IMR-90 (cell line): Measurements from ENCODE around the gene HOMEZ. TPM values are rescaled to one million over a fixed set of nuclear protein-coding genes. Genes with fewer than 3 reads are reported as not detected.

ENCODE experiments used
- ATAC-seq: fragments of 200-7000 bp; cut with Tn5 transposase; 2 replicates; pipeline ENCODE4 v1.9.1; 2020; ENCODE audit warnings: low read depth, mild to moderate bottlenecking, moderate library complexity
- BruUV-seq: library from RNA; stranded (reverse); fragments of 400-500 nt; replicated peaks from 2 replicates; lab custom pipeline; 2021; lab: Mats Ljungman, UMichigan
- CTCF ChIA-PET: fragments of 300-600 bp; formaldehyde crosslinking; extraction: SDS; loops from one replicate; lab custom pipeline; 2021; ENCODE audit warnings: antibody characterized with exemption; lab: Yijun Ruan, JAX
- POLR2A ChIA-PET: fragments of 300-600 bp; sonication (Branson Sonifier 250); formaldehyde crosslinking; loops from one replicate; lab custom pipeline; 2022; ENCODE audit warnings: antibody characterized with exemption; ENCODE audit not compliant: unreplicated experiment; lab: Charles Lee
- DNase-seq: peaks from one replicate; pipeline ENCODE4 v3.0.0; 2013
- H2AFZ ChIP-seq: replicated peaks from 2 replicates; pipeline ENCODE3; 2013; ENCODE audit warnings: low read length, mild to moderate bottlenecking; ENCODE audit not compliant: poor library complexity
- H2AK5ac ChIP-seq: 2 replicates; pipeline ENCODE4 v1.6.1; 2013; ENCODE audit warnings: low read depth, low read length, inconsistent platforms
- H2AK9ac ChIP-seq: replicated peaks from 2 replicates; pipeline ENCODE3; 2013; ENCODE audit warnings: mild to moderate bottlenecking, low read depth, low read length, moderate library complexity; ENCODE audit not compliant: poor library complexity
- H2BK120ac ChIP-seq: 2 replicates; pipeline ENCODE4 v1.6.1; 2013; ENCODE audit warnings: low read depth, low read length, inconsistent platforms
- H2BK15ac ChIP-seq: 3 replicates; pipeline ENCODE4 v1.6.1; 2013; ENCODE audit warnings: low read depth, low read length, inconsistent platforms
- H2BK20ac ChIP-seq: 2 replicates; pipeline ENCODE4 v1.6.1; 2013; ENCODE audit warnings: low read depth, mild to moderate bottlenecking, inconsistent platforms, low read length, moderate library complexity
- H2BK5ac ChIP-seq: 2 replicates; pipeline ENCODE4 v1.6.1; 2013; ENCODE audit warnings: mild to moderate bottlenecking, low read depth, low read length, inconsistent platforms; ENCODE audit not compliant: poor library complexity, severe bottlenecking
- H3K14ac ChIP-seq: replicated peaks from 2 replicates; pipeline ENCODE4 v1.6.1; 2013; ENCODE audit warnings: low read depth, low read length, inconsistent platforms
- H3K18ac ChIP-seq: 2 replicates; pipeline ENCODE4 v1.6.1; 2013; ENCODE audit warnings: low read depth, low read length, control low read depth
- H3K23ac ChIP-seq: 2 replicates; pipeline ENCODE4 v1.6.1; 2013; ENCODE audit warnings: low read depth, low read length, inconsistent platforms
- H3K27ac ChIP-seq: 2 replicates; pipeline ENCODE4 v1.5.1; 2013; ENCODE audit warnings: mild to moderate bottlenecking, control low read depth, low read length; ENCODE audit not compliant: insufficient read depth
- H3K27me3 ChIP-seq: 2 replicates; pipeline ENCODE4 v1.6.1; 2013; ENCODE audit warnings: low read length; ENCODE audit not compliant: control insufficient read depth, insufficient read depth
- H3K36me3 ChIP-seq: 2 replicates; pipeline ENCODE4 v1.6.1; 2013; ENCODE audit warnings: low read length, mixed read lengths; ENCODE audit not compliant: control insufficient read depth, insufficient read depth
- H3K4ac ChIP-seq: 2 replicates; pipeline ENCODE4 v1.6.1; 2013; ENCODE audit warnings: low read depth, low read length, inconsistent platforms
- H3K4me1 ChIP-seq: 2 replicates; pipeline ENCODE4 v1.6.1; 2013; ENCODE audit warnings: low read length, mixed read lengths; ENCODE audit not compliant: control insufficient read depth, insufficient read depth
- H3K4me2 ChIP-seq: 2 replicates; pipeline ENCODE4 v1.6.1; 2013; ENCODE audit warnings: low read depth, mild to moderate bottlenecking, control low read depth, low read length, moderate library complexity
- H3K4me3 ChIP-seq: 2 replicates; pipeline ENCODE4 v1.5.1; 2013; ENCODE audit warnings: low read depth, mild to moderate bottlenecking, control low read depth, low read length, moderate library complexity; ENCODE audit not compliant: insufficient read depth
- H3K56ac ChIP-seq: 2 replicates; pipeline ENCODE4 v1.6.1; 2013; ENCODE audit warnings: low read length, inconsistent platforms; ENCODE audit not compliant: insufficient read depth; ENCODE audit errors: extremely low read depth
- H3K79me1 ChIP-seq, 2 experiments: 2 replicates each; pipeline ENCODE4 v1.6.1; 2013; ENCODE audit warnings: low read length in 2 of 2, inconsistent platforms in 1 of 2, low read depth in 1 of 2
- H3K9ac ChIP-seq: 2 replicates; pipeline ENCODE4 v1.6.1; 2013; ENCODE audit warnings: low read depth, low read length, control low read depth
- H3K9me1 ChIP-seq: 2 replicates; pipeline ENCODE4 v1.6.1; 2013; ENCODE audit warnings: low read length, inconsistent platforms; ENCODE audit not compliant: insufficient read depth
- H3K9me3 ChIP-seq: 2 replicates; pipeline ENCODE4 v1.6.1; 2013; ENCODE audit warnings: low read length; ENCODE audit not compliant: control insufficient read depth, insufficient read depth
- H4K20me1 ChIP-seq: 2 replicates; pipeline ENCODE4 v1.6.1; 2013; ENCODE audit warnings: low read length, inconsistent platforms; ENCODE audit not compliant: insufficient read depth
- H4K5ac ChIP-seq: 2 replicates; pipeline ENCODE4 v1.6.1; 2013; ENCODE audit warnings: mild to moderate bottlenecking, low read depth, low read length, control low read depth
- H4K8ac ChIP-seq, 2 experiments: 2 replicates each; pipeline ENCODE4 v1.6.1; 2013; ENCODE audit warnings: low read depth in 2 of 2, low read length in 2 of 2, control low read depth in 1 of 2, inconsistent platforms in 1 of 2
- H4K91ac ChIP-seq: 2 replicates; pipeline ENCODE4 v1.6.1; 2013; ENCODE audit warnings: low read depth, low read length, inconsistent platforms; ENCODE audit not compliant: insufficient read depth
- BHLHE40 ChIP-seq: fragments of 150-350 bp; IDR thresholded peaks from 2 replicates; pipeline ENCODE4 v1.6.1; 2016; ENCODE audit warnings: mild to moderate bottlenecking, low read depth, low read length
- CEBPB ChIP-seq: IDR thresholded peaks from 2 replicates; pipeline ENCODE4 v1.6.1; 2012; ENCODE audit warnings: low read depth, low read length, improper control_type of control experiment
- CHD1 ChIP-seq: IDR thresholded peaks from 2 replicates; pipeline ENCODE4 v1.6.1; 2012; ENCODE audit warnings: low read depth, low read length, improper control_type of control experiment
- FOS ChIP-seq: fragments of 150-350 bp; IDR thresholded peaks from 2 replicates; pipeline ENCODE4 v1.6.1; 2016; ENCODE audit warnings: low read depth, low read length
- MAFK ChIP-seq: IDR thresholded peaks from 2 replicates; pipeline ENCODE4 v1.6.1; 2012; ENCODE audit warnings: low read depth, low read length, improper control_type of control experiment
- MAZ ChIP-seq: IDR thresholded peaks from 2 replicates; pipeline ENCODE4 v1.6.1; 2012; ENCODE audit warnings: low read depth, mild to moderate bottlenecking, low read length, improper control_type of control experiment, moderate library complexity, borderline replicate concordance
- MXI1 ChIP-seq: IDR thresholded peaks from 2 replicates; pipeline ENCODE4 v1.6.1; 2012; ENCODE audit warnings: low read depth, mild to moderate bottlenecking, low read length, moderate library complexity, borderline replicate concordance
- NFE2L2 ChIP-seq: fragments of 150-350 bp; IDR thresholded peaks from 2 replicates; pipeline ENCODE4 v1.6.1; 2016; ENCODE audit warnings: low read depth, mild to moderate bottlenecking, low read length
- POLR2A ChIP-seq: IDR thresholded peaks from 2 replicates; pipeline ENCODE4 v1.6.1; 2012; ENCODE audit warnings: mild to moderate bottlenecking, low read depth, low read length
- RAD21 ChIP-seq: IDR thresholded peaks from 2 replicates; pipeline ENCODE4 v1.6.1; 2012; ENCODE audit warnings: low read length, improper control_type of control experiment
- RCOR1 ChIP-seq: IDR thresholded peaks from 2 replicates; pipeline ENCODE4 v1.6.1; 2012; ENCODE audit warnings: mild to moderate bottlenecking, low read length, improper control_type of control experiment; ENCODE audit not compliant: insufficient replicate concordance
- RFX5 ChIP-seq: IDR thresholded peaks from 2 replicates; pipeline ENCODE4 v1.8.0; 2012; ENCODE audit warnings: low read depth, mild to moderate bottlenecking, low read length, moderate library complexity
- SMC3 ChIP-seq: fragments of 150-350 bp; IDR thresholded peaks from 2 replicates; pipeline ENCODE4 v1.6.1; 2016; ENCODE audit warnings: low read depth, mild to moderate bottlenecking, antibody characterized with exemption, low read length, moderate library complexity
- WGBS, 2 experiments: methylation state at CpG; one replicate each; pipeline versions ENCODE4 v1.1.5 to v1.1.7; 2013; ENCODE audit warnings: missing lambda C conversion rate in 2 of 2; ENCODE audit not compliant: insufficient read length in 1 of 2; ENCODE audit errors: extremely low coverage in 2 of 2; 5-methylcytosine and 5-hydroxymethylcytosine counted together
- dilution Hi-C: fragments of 300-500 bp; cut with HindIII; formaldehyde crosslinking; loops from one replicate; pipeline ENCODE4 v1.14.3; 2018; ENCODE audit warnings: low sequenced_read_pairs; ENCODE audit not compliant: unreplicated experiment
- in situ Hi-C: fragments of 300-500 bp; cut with MboI; formaldehyde crosslinking; loops from 3 replicates; pipeline ENCODE4 v1.14.3; 2019; ENCODE audit warnings: low sequenced_read_pairs, inconsistent platforms, mixed read lengths
- intact Hi-C: fragments of 100-400 bp; cut with micrococcal nuclease; formaldehyde crosslinking; loops from 2 replicates; pipeline ENCODE4 v1.10.0; 2022
- polyA plus RNA-seq, 3 experiments: library from polyadenylated mRNA; depleted of rRNA; stranded (reverse); fragments of >200 nt; gene quantifications; 2 replicates each; pipeline ENCODE4 v1.2.3, GENCODE V29; 2012; ENCODE audit warnings: low replicate concordance in 1 of 3
- total RNA-seq: library from RNA; depleted of rRNA; stranded (reverse); fragments of >200 nt; gene quantifications from 2 replicates; pipeline ENCODE4 v1.2.3, GENCODE V29; 2012
- TF ChIP-seq, protein P1 (sequence below): fragments of 150-350 bp; IDR thresholded peaks from 2 replicates; pipeline ENCODE4 v1.6.1; 2017; ENCODE audit warnings: mild to moderate bottlenecking, antibody characterized with exemption, low read length, low read depth
- TF ChIP-seq, protein P2 (sequence below): conservative IDR thresholded peaks from 2 replicates; pipeline ENCODE4 v1.5.1; 2012; ENCODE audit warnings: mild to moderate bottlenecking, low read depth, low read length, improper control_type of control experiment
- TF ChIP-seq, protein P3 (sequence below): fragments of 150-350 bp; IDR thresholded peaks from 2 replicates; pipeline ENCODE4 v1.6.1; 2016; ENCODE audit warnings: low read depth, mild to moderate bottlenecking, low read length, moderate library complexity, borderline replicate concordance

Gene HOMEZ
- total and polyA plus RNA-seq, 2 of the 4 experiments (the other 2 are of a cell fraction), result 7.7 to 9.7 TPM

DNA sequence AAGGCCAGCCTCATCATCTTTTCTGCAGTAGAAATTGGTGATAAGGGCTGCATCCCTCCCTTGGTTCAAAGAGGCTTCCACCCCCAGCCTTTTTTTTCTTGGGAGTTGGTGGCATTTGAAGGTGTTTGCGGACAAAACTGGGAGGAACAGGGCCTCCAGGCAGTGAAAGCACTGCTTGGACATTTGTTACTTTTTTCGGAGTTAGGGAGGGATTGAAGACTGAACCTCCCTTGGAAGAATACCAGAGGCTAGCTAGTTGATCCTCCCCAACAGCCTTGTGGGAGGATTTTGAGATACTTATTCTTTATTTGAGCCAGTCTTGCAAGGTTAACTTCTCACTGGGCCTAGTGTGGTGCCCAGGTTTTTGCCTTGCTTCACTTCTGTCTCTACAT lies 38.5 kb upstream of the HOMEZ start:
- Histone ChIP-seq H2BK5ac (no peak overlapping the region), H4K8ac (no peak overlapping the region), H3K14ac (no peak overlapping the region), H3K36me3 (peaks cover 27% of the 10 kb centered on the region), H4K91ac (no peak overlapping the region), H3K56ac (no peak overlapping the region), H2BK15ac (no peak overlapping the region), H2AFZ (no peak overlapping the region), H3K4me2 (no peak overlapping the region), H3K4ac (no peak overlapping the region), H2BK20ac (no peak overlapping the region), H2AK9ac (no peak overlapping the region), H2AK5ac (no peak overlapping the region), H3K27ac (no peak overlapping the region), H3K9me3 (no peaks in the 10 kb centered on the region), H3K18ac (no peak overlapping the region), H3K23ac (no peak overlapping the region), H4K5ac (no peak overlapping the region), H3K9me1 (no peaks in the 10 kb centered on the region), H4K20me1 (peaks cover 16% of the 10 kb centered on the region; the same call in 1 of the 2 replicates), H3K4me3 (no peak overlapping the region), H3K9ac (no peak overlapping the region), H3K79me1 (peaks cover 18 to 39% of the 10 kb centered on the region in 2 experiments), H3K27me3 (no peaks in the 10 kb centered on the region), H2BK120ac (no peak overlapping the region), H3K4me1 (peaks cover 6% of the 10 kb centered on the region; the same call in 1 of the 2 replicates)
- in situ Hi-C loops, result loop anchor here (10.0 to 25.0 kb wide), 5 partner anchors 50 to 1113 kb away; partner anchors contain the start of genes CBLN3, CMTM5, EMC9 and FITM1
- CTCF ChIA-PET, result interaction anchor here (0.9 kb wide), 1 partner anchor 139 kb away, joined by 6 read pairs; no protein-coding TSS in a partner anchor
- POLR2A ChIA-PET, result no interaction called here
- no TSS peak for BruUV-seq
- no peak for TF ChIP-seq RCOR1
- no peak for TF ChIP-seq RAD21
- TF ChIP-seq POLR2A, result no peak
- TF ChIP-seq MAFK, result no peak
- TF ChIP-seq, protein P1, sequence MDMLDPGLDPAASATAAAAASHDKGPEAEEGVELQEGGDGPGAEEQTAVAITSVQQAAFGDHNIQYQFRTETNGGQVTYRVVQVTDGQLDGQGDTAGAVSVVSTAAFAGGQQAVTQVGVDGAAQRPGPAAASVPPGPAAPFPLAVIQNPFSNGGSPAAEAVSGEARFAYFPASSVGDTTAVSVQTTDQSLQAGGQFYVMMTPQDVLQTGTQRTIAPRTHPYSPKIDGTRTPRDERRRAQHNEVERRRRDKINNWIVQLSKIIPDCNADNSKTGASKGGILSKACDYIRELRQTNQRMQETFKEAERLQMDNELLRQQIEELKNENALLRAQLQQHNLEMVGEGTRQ, result no peak
- no peak for TF ChIP-seq MAZ
- TF ChIP-seq, protein P2, sequence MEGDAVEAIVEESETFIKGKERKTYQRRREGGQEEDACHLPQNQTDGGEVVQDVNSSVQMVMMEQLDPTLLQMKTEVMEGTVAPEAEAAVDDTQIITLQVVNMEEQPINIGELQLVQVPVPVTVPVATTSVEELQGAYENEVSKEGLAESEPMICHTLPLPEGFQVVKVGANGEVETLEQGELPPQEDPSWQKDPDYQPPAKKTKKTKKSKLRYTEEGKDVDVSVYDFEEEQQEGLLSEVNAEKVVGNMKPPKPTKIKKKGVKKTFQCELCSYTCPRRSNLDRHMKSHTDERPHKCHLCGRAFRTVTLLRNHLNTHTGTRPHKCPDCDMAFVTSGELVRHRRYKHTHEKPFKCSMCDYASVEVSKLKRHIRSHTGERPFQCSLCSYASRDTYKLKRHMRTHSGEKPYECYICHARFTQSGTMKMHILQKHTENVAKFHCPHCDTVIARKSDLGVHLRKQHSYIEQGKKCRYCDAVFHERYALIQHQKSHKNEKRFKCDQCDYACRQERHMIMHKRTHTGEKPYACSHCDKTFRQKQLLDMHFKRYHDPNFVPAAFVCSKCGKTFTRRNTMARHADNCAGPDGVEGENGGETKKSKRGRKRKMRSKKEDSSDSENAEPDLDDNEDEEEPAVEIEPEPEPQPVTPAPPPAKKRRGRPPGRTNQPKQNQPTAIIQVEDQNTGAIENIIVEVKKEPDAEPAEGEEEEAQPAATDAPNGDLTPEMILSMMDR, result no peak
- no peak for TF ChIP-seq NFE2L2
- TF ChIP-seq BHLHE40, result no peak
- no peak for TF ChIP-seq CHD1
- TF ChIP-seq MXI1, result no peak
- TF ChIP-seq, protein P3, sequence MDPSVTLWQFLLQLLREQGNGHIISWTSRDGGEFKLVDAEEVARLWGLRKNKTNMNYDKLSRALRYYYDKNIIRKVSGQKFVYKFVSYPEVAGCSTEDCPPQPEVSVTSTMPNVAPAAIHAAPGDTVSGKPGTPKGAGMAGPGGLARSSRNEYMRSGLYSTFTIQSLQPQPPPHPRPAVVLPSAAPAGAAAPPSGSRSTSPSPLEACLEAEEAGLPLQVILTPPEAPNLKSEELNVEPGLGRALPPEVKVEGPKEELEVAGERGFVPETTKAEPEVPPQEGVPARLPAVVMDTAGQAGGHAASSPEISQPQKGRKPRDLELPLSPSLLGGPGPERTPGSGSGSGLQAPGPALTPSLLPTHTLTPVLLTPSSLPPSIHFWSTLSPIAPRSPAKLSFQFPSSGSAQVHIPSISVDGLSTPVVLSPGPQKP, result no peak
- TF ChIP-seq SMC3, result no peak
- no peak for TF ChIP-seq CEBPB
- no peak for TF ChIP-seq FOS
- no peak for TF ChIP-seq RFX5
- dilution Hi-C loops, result no loop called here
- ATAC-seq (no peak), DNase-seq (no peak)
- no CpG with 5 or more reads among the region's 2 CpGs for WGBS, 2 experiments
- intact Hi-C loops, result no loop called here
